NCI-H82 (cell line): ENCODE measurements around the gene PARVB.

Experiments used
- DNase-seq: peaks from one replicate; lab custom pipeline; 2025; lab: John Stamatoyannopoulos, UW

The PARVB gene

GRCh38 chr22:44201665-44202064 lies 177.6 kb downstream of the PARVB start:
- no peak for DNase-seq

GRCh38 chr22:44202261-44202789 lies 178.2 kb downstream of the PARVB start:
- DNase-seq: no peak

GRCh38 chr22:44203203-44203602 lies 179.1 kb downstream of the PARVB start:
- DNase-seq: no peak

- no peak for DNase-seq
Observed at GRCh38 chr22:44204739-44205515, 180.8 kb downstream of the PARVB start.

- DNase-seq: no peak
Observed at GRCh38 chr22:44205516-44206329, 181.6 kb downstream of the PARVB start.

- no peak for DNase-seq
Observed at GRCh38 chr22:44206330-44206645, 182.2 kb downstream of the PARVB start.

- no peak for DNase-seq
Observed at GRCh38 chr22:44206696-44207095, 182.6 kb downstream of the PARVB start.

GRCh38 chr22:44207173-44207980 lies 183.3 kb downstream of the PARVB start:
- DNase-seq: no peak

- no peak for DNase-seq
Observed at GRCh38 chr22:44207981-44208317, 183.8 kb downstream of the PARVB start.

- no peak for DNase-seq
Observed at GRCh38 chr22:44209343-44209742, 185.2 kb downstream of the PARVB start.

GRCh38 chr22:44210722-44211121 lies 186.6 kb downstream of the PARVB start:
- DNase-seq: no peak

GRCh38 chr22:44211256-44211945 lies 187.3 kb downstream of the PARVB start:
- no peak for DNase-seq

- peak; percentile 5 for DNase-seq
Observed at GRCh38 chr22:44211946-44212930, 188.1 kb downstream of the PARVB start.

- no peak for DNase-seq
Observed at GRCh38 chr22:44212936-44213335, 188.8 kb downstream of the PARVB start.

- DNase-seq: no peak
Observed at GRCh38 chr22:44213489-44214043, 189.5 kb downstream of the PARVB start.

GRCh38 chr22:44214187-44214586 lies 190.1 kb downstream of the PARVB start:
- no peak for DNase-seq

- DNase-seq: no peak
Observed at GRCh38 chr22:44214764-44215163, 190.7 kb downstream of the PARVB start.

- DNase-seq: no peak
Observed at GRCh38 chr22:44215287-44215686, 191.2 kb downstream of the PARVB start.

- no peak for DNase-seq
Observed at GRCh38 chr22:44217346-44217745, 193.2 kb downstream of the PARVB start.

GRCh38 chr22:44218071-44218470 lies 194.0 kb downstream of the PARVB start:
- DNase-seq: no peak
